ENCODE results near the gene RTL1. TPM values are rescaled to one million over a fixed set of nuclear protein-coding genes. Genes with fewer than 3 reads are reported as not detected.

RTL1 gene
- total and polyA plus RNA-seq, 2 of the 8 experiments (the other 6 are each of a cell fraction or from before 2014, with no cell fraction given), result not detected

DNA sequence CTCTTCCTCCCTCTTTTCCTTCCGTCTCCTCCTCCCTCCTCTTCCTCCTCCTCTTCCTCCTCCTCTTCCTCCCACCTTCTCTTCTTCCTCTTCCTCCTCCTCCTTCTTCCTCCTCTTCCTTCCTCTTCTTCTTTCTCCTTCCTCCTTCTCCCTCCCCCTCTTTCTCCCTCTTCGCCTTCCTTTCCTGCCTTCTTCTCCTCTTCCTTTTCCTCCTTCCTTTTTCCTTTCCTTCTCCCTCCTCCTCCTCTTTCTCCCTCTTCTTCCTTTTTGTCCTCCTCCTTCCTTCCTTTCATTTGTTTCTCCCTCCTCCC is 41.6 kb downstream of the RTL1 start:
- H3K4me2 ChIP-seq (ENCODE audit: insufficient read depth in 1 of 2, low read depth in 2 of 2, low read length in 2 of 2), result no peak overlapping the region
- FAIRE-seq, result no peak

More for the DNA sequence above, 41.6 kb downstream of the RTL1 start:
- Histone ChIP-seq H3K27ac (ENCODE audit: low read depth, low read length) (no peak overlapping the region), H3K79me1 (ENCODE audit: low read depth, low read length) (no peaks in the 10 kb centered on the region), H3K4ac (replicated peaks; ENCODE audit: insufficient read length, low read depth, low read length) (no peak overlapping the region), H4K91ac (replicated peaks; ENCODE audit: insufficient read length, low read length) (no peak overlapping the region), H4K5ac (ENCODE audit: insufficient read length, low read depth, low read length) (no peak overlapping the region), H2AK5ac (ENCODE audit: low read depth, low read length) (no peak overlapping the region), H4K8ac (ENCODE audit: extremely low read depth, insufficient read depth, low read length) (no peak overlapping the region), H4K20me1 (replicated peaks in 1 of 2; ENCODE audit: control insufficient read depth in 1 of 2, insufficient read depth in 2 of 2, low read length in 2 of 2) (no peaks in the 10 kb centered on the region), H3K23ac (ENCODE audit: insufficient read length) (no peak overlapping the region), H2AFZ (ENCODE audit: low read length) (no peak overlapping the region), H3K4me3 (ENCODE audit: extremely low read depth in 1 of 4, insufficient read depth in 2 of 4, low read depth in 3 of 4, low read length in 4 of 4) (no peak overlapping the region), H3K14ac (ENCODE audit: insufficient read length) (no peak overlapping the region), H3K56ac (replicated peaks; ENCODE audit: insufficient read length, low read depth, low read length) (no peak overlapping the region), H3K36me3 (ENCODE audit: control insufficient read depth in 2 of 4, insufficient read depth in 4 of 4, low read length in 3 of 4) (no peaks in the 10 kb centered on the region), H3K27me3 (replicated peaks in 1 of 4; ENCODE audit: control insufficient read depth in 3 of 4, extremely low read depth in 1 of 4, insufficient read depth in 3 of 4, low read length in 3 of 4) (no peaks in the 10 kb centered on the region), H3K9me3 (ENCODE audit: insufficient read depth in 2 of 2, low read depth in 1 of 2, low read length in 1 of 2) (peaks cover 7 to 14% of the 10 kb centered on the region in 2 experiments; a peak in 3 of 4 replicates), H3K9ac (replicated peaks in 1 of 4; ENCODE audit: extremely low read depth in 1 of 4, low read depth in 3 of 4, low read length in 3 of 4) (no peak overlapping the region), H2BK15ac (ENCODE audit: low read length) (no peak overlapping the region), H3K79me2 (ENCODE audit: control insufficient read depth in 1 of 2, insufficient read depth in 2 of 2, low read length in 2 of 2) (no peaks in the 10 kb centered on the region), H3K18ac (ENCODE audit: extremely low read depth, low read length) (no peak overlapping the region), H3K4me1 (replicated peaks in 1 of 4; ENCODE audit: control insufficient read depth in 3 of 4, insufficient read depth in 4 of 4, low read length in 3 of 4) (no peaks in the 10 kb centered on the region; a peak in 2 of 7 replicates), H2BK5ac (ENCODE audit: low read depth, low read length) (no peak overlapping the region), H2BK120ac (replicated peaks; ENCODE audit: low read depth, low read length) (no peak overlapping the region), H3K23me2 (ENCODE audit: low read depth, low read length) (peaks cover 3% of the 10 kb centered on the region; the same call in 1 of the 2 replicates), H2BK12ac (ENCODE audit: low read depth, low read length) (no peak overlapping the region), H2BK20ac (ENCODE audit: low read length) (no peak overlapping the region)
- TF ChIP-seq NRF1 (IDR thresholded peaks at IDR 0.05; ENCODE audit: low read depth, low read length) (no peak), CBX8 (IDR thresholded peaks at IDR 0.05; ENCODE audit: borderline replicate concordance, low read depth, low read length) (no peak), FOSL1 (IDR thresholded peaks at IDR 0.05; ENCODE audit: insufficient read depth, low read depth, low read length) (no peak), POLR2A (IDR thresholded peaks at IDR 0.05; ENCODE audit: control extremely low read depth in 1 of 2, low read depth in 2 of 2, low read length in 2 of 2) (no peak)
- TF ChIP-seq, protein P1, sequence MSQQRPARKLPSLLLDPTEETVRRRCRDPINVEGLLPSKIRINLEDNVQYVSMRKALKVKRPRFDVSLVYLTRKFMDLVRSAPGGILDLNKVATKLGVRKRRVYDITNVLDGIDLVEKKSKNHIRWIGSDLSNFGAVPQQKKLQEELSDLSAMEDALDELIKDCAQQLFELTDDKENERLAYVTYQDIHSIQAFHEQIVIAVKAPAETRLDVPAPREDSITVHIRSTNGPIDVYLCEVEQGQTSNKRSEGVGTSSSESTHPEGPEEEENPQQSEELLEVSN (IDR thresholded peaks at IDR 0.05), result no peak
- DNase-seq (ENCODE audit: low read depth in 1 of 2, low spot score in 2 of 2), result no peak
- 71% methylated on average over 2 of the region's 2 CpGs; no CpG with 5 or more reads in 1 of the 2 experiments for WGBS, 2 experiments (ENCODE audit: extremely low coverage in 1 of 2, insufficient coverage in 1 of 2, insufficient read length in 1 of 2, insufficient replicate concordance in 2 of 2, low coverage in 1 of 2, low lambda C conversion rate in 2 of 2, missing lambda C conversion rate in 1 of 2)
- ChIA-PET CTCF (ENCODE audit: partially characterized antibody) (interaction anchor here (2.3 kb wide), 1 partner anchor 11 kb away, joined by 6 read pairs; no protein-coding TSS in a partner anchor), POLR2A (ENCODE audit: partially characterized antibody) (no interaction called here)

Measured in H1 (cell line).